ENCODE measurements around the gene BIRC3.

DNA sequence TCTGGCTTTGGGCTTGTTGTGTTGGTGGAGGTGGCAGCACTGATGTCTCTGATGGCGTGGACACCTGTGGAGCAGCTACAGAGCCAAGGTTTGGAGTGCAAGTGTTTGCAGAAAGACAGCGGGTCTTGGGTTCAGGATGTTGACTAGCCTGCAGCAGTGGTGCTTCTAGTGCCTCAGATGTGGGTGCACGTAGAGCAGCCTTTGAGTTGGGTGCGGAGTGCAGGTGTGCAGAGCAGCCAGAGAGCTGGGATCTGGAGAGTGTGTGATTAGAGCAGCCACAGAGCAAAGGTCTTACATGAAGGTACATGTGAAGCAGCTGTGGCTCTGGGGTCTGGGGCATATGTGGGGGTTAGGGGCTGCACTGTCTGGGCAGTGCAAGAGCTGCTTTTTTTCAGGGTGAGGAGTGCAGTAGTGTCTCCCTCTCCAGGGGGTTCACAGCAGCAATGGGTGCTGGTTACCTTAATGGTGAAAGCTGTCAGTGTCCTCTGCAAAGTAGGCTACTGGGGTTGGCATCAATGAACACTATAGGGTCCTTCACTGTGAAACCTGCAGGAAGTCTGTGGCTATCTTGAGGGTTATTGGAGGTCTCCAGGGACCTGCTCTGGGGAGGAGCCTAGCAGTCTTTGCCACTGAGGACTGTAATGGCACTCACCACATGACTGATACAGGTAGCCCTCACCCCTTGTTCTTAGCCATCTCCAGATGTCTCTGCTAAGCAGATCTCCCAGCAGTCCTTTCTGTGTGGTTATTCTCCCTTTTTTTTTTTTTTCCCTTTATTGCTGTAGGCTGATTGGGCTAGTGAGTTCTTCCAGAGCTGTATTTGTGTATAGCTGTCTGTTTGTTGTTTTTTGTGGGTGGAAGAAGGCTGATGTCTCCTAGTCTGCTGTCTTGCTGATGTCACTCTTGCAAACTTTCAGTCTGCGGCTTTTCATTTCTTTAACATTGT, 44.1 kb downstream of the BIRC3 start:
- TF ChIP-seq POLR2A (IDR thresholded peaks at IDR 0.05), result no peak
- TF ChIP-seq, protein P1, sequence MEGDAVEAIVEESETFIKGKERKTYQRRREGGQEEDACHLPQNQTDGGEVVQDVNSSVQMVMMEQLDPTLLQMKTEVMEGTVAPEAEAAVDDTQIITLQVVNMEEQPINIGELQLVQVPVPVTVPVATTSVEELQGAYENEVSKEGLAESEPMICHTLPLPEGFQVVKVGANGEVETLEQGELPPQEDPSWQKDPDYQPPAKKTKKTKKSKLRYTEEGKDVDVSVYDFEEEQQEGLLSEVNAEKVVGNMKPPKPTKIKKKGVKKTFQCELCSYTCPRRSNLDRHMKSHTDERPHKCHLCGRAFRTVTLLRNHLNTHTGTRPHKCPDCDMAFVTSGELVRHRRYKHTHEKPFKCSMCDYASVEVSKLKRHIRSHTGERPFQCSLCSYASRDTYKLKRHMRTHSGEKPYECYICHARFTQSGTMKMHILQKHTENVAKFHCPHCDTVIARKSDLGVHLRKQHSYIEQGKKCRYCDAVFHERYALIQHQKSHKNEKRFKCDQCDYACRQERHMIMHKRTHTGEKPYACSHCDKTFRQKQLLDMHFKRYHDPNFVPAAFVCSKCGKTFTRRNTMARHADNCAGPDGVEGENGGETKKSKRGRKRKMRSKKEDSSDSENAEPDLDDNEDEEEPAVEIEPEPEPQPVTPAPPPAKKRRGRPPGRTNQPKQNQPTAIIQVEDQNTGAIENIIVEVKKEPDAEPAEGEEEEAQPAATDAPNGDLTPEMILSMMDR (IDR thresholded peaks at IDR 0.05 in 8 of 11, conservative IDR thresholded peaks at IDR 0.05 in 3 of 11), result no peak

Data from spleen (tissue), 7 donors.